ENCODE data around the gene COA1. TPM values are rescaled to one million over a fixed set of nuclear protein-coding genes. Genes with fewer than 3 reads are reported as not detected.
"Not testable (repeated sequence)": the region's sequence is repeated elsewhere in the genome, so short reads cannot be mapped to it uniquely, and the experiment has no call there.

Gene COA1
- total RNA-seq, 1 donor from 2014 or later = 93.7 TPM

- Mint-ChIP-seq H3K4me3 (no peak overlapping the region), H3K27me3 (ENCODE audit: low read depth) (no peaks in the 10 kb centered on the region), H3K4me1 (peaks cover 4% of the 10 kb centered on the region), H3K9me3 (peaks cover 36% of the 10 kb centered on the region), H3K27ac (no peak overlapping the region), H3K36me3 (peaks cover 14% of the 10 kb centered on the region)
- no peak for TF ChIP-seq CTCF (IDR thresholded peaks at IDR 0.05; ENCODE audit: unreplicated experiment)
- no peak for DNase-seq (ENCODE audit: low spot score in 2 of 2, unreplicated experiment in 2 of 2)
Measured at GRCh38 chr7:43680736-43681135, 48.6 kb downstream of the COA1 start.

GRCh38 chr7:43679210-43680068 lies 49.9 kb downstream of the COA1 start:
- H3K27ac Mint-ChIP-seq = no peak overlapping the region
- peaks cover 4% of the 10 kb centered on the region for H3K4me1 Mint-ChIP-seq

GRCh38 chr7:43678315-43678714 lies 51.0 kb downstream of the COA1 start:
- DNase-seq (ENCODE audit: low spot score in 2 of 2, unreplicated experiment in 2 of 2) = no peak
- H3K9me3 Mint-ChIP-seq = peaks cover 32% of the 10 kb centered on the region
- H3K4me3 Mint-ChIP-seq = no peak overlapping the region
- TF ChIP-seq CTCF (IDR thresholded peaks at IDR 0.05; ENCODE audit: unreplicated experiment) = no peak
- H3K27me3 Mint-ChIP-seq (ENCODE audit: low read depth) = no peaks in the 10 kb centered on the region
- peaks cover 20% of the 10 kb centered on the region for H3K36me3 Mint-ChIP-seq
- peaks cover 4% of the 10 kb centered on the region for H3K4me1 Mint-ChIP-seq
- no peak overlapping the region for H3K27ac Mint-ChIP-seq

More at GRCh38 chr7:43679210-43680068, 49.9 kb downstream of the COA1 start:
- Mint-ChIP-seq H3K36me3 (peaks cover 18% of the 10 kb centered on the region), H3K4me3 (no peak overlapping the region), H3K27me3 (ENCODE audit: low read depth) (no peaks in the 10 kb centered on the region), H3K9me3 (peaks cover 33% of the 10 kb centered on the region)
- no peak for DNase-seq (ENCODE audit: low spot score in 2 of 2, unreplicated experiment in 2 of 2)
- no peak for TF ChIP-seq CTCF (IDR thresholded peaks at IDR 0.05; ENCODE audit: unreplicated experiment)

GRCh38 chr7:43677864-43678263 lies 51.5 kb downstream of the COA1 start:
- Mint-ChIP-seq H3K27ac (no peak overlapping the region), H3K27me3 (ENCODE audit: low read depth) (no peaks in the 10 kb centered on the region), H3K36me3 (peaks cover 24% of the 10 kb centered on the region), H3K9me3 (peaks cover 36% of the 10 kb centered on the region), H3K4me1 (peaks cover 4% of the 10 kb centered on the region), H3K4me3 (no peak overlapping the region)
- DNase-seq (ENCODE audit: low spot score in 2 of 2, unreplicated experiment in 2 of 2) = no peak
- TF ChIP-seq CTCF (IDR thresholded peaks at IDR 0.05; ENCODE audit: unreplicated experiment) = no peak

- Mint-ChIP-seq H3K4me3 (no peak overlapping the region), H3K9me3 (peaks cover 46% of the 10 kb centered on the region), H3K36me3 (peaks cover 39% of the 10 kb centered on the region), H3K4me1 (peaks cover under 1% of the 10 kb centered on the region), H3K27ac (no peak overlapping the region), H3K27me3 (ENCODE audit: low read depth) (no peaks in the 10 kb centered on the region)
- no peak for TF ChIP-seq CTCF (IDR thresholded peaks at IDR 0.05; ENCODE audit: unreplicated experiment)
- DNase-seq (ENCODE audit: low spot score in 2 of 2, unreplicated experiment in 2 of 2) = no peak
Measured at GRCh38 chr7:43674559-43675436, 54.5 kb downstream of the COA1 start.

- DNase-seq (ENCODE audit: low spot score in 2 of 2, unreplicated experiment in 2 of 2); H3K27me3 Mint-ChIP-seq (ENCODE audit: low read depth); H3K4me1 Mint-ChIP-seq; H3K4me3 Mint-ChIP-seq; H3K27ac Mint-ChIP-seq: not testable (repeated sequence)
- H3K36me3 Mint-ChIP-seq = peaks cover 47% of the 10 kb centered on the region
- H3K9me3 Mint-ChIP-seq = peaks cover 53% of the 10 kb centered on the region
Measured at GRCh38 chr7:43673243-43673976, 55.9 kb downstream of the COA1 start.
